Measurements from ENCODE around the gene CCN5. TPM values are rescaled to one million over a fixed set of nuclear protein-coding genes. Genes with fewer than 3 reads are reported as not detected.

Gene CCN5
- total and polyA plus RNA-seq, 2 of the 8 experiments (the other 6 are each of a cell fraction or from before 2014, with no cell fraction given): not detected

DNA sequence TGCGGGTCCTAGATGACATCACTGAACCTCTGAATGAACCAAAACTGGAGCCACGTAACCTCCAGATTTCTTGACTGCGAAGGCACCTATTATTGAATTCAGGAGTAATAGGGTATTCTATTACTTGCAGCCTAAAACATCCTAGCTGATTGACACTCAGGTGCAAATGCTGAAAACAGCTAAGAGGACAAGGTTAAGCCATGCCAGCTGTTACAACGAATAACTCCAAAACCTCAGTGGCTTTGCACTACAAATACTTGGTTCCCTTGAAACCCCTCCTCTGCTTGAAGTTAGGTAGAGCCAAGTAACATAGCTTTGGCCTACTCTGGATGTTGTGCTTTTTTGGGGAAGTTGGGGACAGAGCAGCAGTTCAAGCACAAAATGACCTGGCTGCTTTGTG, 21.0 kb upstream of the CCN5 start:
- no peak overlapping the region for H3K27ac ChIP-seq (ENCODE audit: low read depth, low read length)
- CTCF ChIA-PET (ENCODE audit: partially characterized antibody): interaction anchor here (0.6 to 7.4 kb wide), 6 partner anchors 8 to 54 kb away, joined by 3 to 83 read pairs (median 4); no protein-coding TSS in a partner anchor
- H3K4ac ChIP-seq (replicated peaks; ENCODE audit: insufficient read length, low read depth, low read length): no peak overlapping the region
- H3K18ac ChIP-seq (ENCODE audit: extremely low read depth, low read length): no peak overlapping the region
- POLR2A ChIA-PET (ENCODE audit: partially characterized antibody): no interaction called here
- no peak overlapping the region for H2BK5ac ChIP-seq (ENCODE audit: low read depth, low read length)
- H3K27me3 ChIP-seq (replicated peaks in 1 of 4; ENCODE audit: control insufficient read depth in 3 of 4, extremely low read depth in 1 of 4, insufficient read depth in 3 of 4, low read length in 3 of 4): no peaks in the 10 kb centered on the region
- H2BK12ac ChIP-seq (ENCODE audit: low read depth, low read length): no peak overlapping the region
- H4K91ac ChIP-seq (replicated peaks; ENCODE audit: insufficient read length, low read length): no peak overlapping the region
- no peak overlapping the region for H2AK5ac ChIP-seq (ENCODE audit: low read depth, low read length)
- no peak overlapping the region for H2AFZ ChIP-seq (ENCODE audit: low read length)
- no peak overlapping the region for H3K4me3 ChIP-seq (ENCODE audit: extremely low read depth in 1 of 4, insufficient read depth in 2 of 4, low read depth in 3 of 4, low read length in 4 of 4)
- H3K23me2 ChIP-seq (ENCODE audit: low read depth, low read length): no peaks in the 10 kb centered on the region
- no peak overlapping the region for H2BK15ac ChIP-seq (ENCODE audit: low read length)
- DNase-seq (ENCODE audit: low read depth in 1 of 2, low spot score in 2 of 2) (no peak), FAIRE-seq (no peak)
- H3K36me3 ChIP-seq (ENCODE audit: control insufficient read depth in 2 of 4, insufficient read depth in 4 of 4, low read length in 3 of 4): no peaks in the 10 kb centered on the region
- H3K9ac ChIP-seq (replicated peaks in 1 of 4; ENCODE audit: extremely low read depth in 1 of 4, low read depth in 3 of 4, low read length in 3 of 4): no peak overlapping the region
- no peak overlapping the region for H3K23ac ChIP-seq (ENCODE audit: insufficient read length)
- WGBS, 2 experiments (ENCODE audit: extremely low coverage in 1 of 2, insufficient coverage in 1 of 2, insufficient read length in 1 of 2, insufficient replicate concordance in 2 of 2, low coverage in 1 of 2, low lambda C conversion rate in 2 of 2, missing lambda C conversion rate in 1 of 2): 88% methylated on average over 4 of the region's 4 CpGs; no CpG with 5 or more reads in 1 of the 2 experiments
- H3K79me1 ChIP-seq (ENCODE audit: low read depth, low read length): no peaks in the 10 kb centered on the region
- H3K9me3 ChIP-seq (ENCODE audit: insufficient read depth in 2 of 2, low read depth in 1 of 2, low read length in 1 of 2): peaks cover 0 to 4% of the 10 kb centered on the region in 2 experiments; a peak in 1 of 4 replicates
- no peak overlapping the region for H2BK20ac ChIP-seq (ENCODE audit: low read length)
- H4K5ac ChIP-seq (ENCODE audit: insufficient read length, low read depth, low read length): no peak overlapping the region
- H4K8ac ChIP-seq (ENCODE audit: extremely low read depth, insufficient read depth, low read length): no peak overlapping the region
- H3K79me2 ChIP-seq (ENCODE audit: control insufficient read depth in 1 of 2, insufficient read depth in 2 of 2, low read length in 2 of 2): no peaks in the 10 kb centered on the region
- H3K14ac ChIP-seq (ENCODE audit: insufficient read length): no peak overlapping the region
- no peaks in the 10 kb centered on the region for H4K20me1 ChIP-seq (replicated peaks in 1 of 2; ENCODE audit: control insufficient read depth in 1 of 2, insufficient read depth in 2 of 2, low read length in 2 of 2)
- H3K4me1 ChIP-seq (replicated peaks in 1 of 4; ENCODE audit: control insufficient read depth in 3 of 4, insufficient read depth in 4 of 4, low read length in 3 of 4): peaks cover 0 to 3% (median under 1%) of the 10 kb centered on the region in 4 experiments; a peak in 2 of 7 replicates
- H3K56ac ChIP-seq (replicated peaks; ENCODE audit: insufficient read length, low read depth, low read length): no peak overlapping the region
- H3K4me2 ChIP-seq (ENCODE audit: insufficient read depth in 1 of 2, low read depth in 2 of 2, low read length in 2 of 2): no peak overlapping the region
- H2BK120ac ChIP-seq (replicated peaks; ENCODE audit: low read depth, low read length): no peak overlapping the region
- no peak for TF ChIP-seq CBX5 (IDR thresholded peaks at IDR 0.05; ENCODE audit: low read depth, low read length)

Measured in H1 (cell line).